Measurements from ENCODE around the gene MGST3. TPM values are rescaled to one million over a fixed set of nuclear protein-coding genes. Genes with fewer than 3 reads are reported as not detected.

Gene MGST3
- total and polyA plus RNA-seq, 2 donors (not counting 1 experiment from before 2014, with no cell fraction given) = 35.6 to 41.7 TPM

DNA sequence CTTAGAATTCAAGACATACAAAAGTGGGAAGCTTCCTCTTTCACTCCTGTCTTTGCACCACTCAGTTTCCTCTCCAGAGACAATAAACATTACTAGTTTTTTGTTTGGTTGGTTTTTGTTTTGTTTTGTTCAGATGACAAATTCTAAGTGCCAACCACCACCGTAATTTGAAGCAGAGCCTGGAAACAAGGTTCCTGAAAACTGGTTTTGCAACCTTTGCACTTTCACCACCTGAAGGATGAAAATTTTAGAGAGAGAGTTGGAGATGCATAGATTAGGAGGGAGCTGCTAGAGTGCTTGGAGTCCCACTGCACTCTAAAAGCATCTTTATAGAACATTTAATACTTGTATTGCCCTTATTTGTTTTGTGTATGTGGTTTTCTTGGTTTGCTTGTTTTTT is 20.2 kb upstream of the MGST3 start:
- ChIA-PET POLR2A (no interaction called here), CTCF (interaction anchor here (1.3 kb wide), 1 partner anchor 11 kb away, joined by 3 read pairs; no protein-coding TSS in a partner anchor)
- peaks cover 5% of the 10 kb centered on the region for H3K4me1 Mint-ChIP-seq
- Histone ChIP-seq H3K27ac (ENCODE audit: low read length in 2 of 2) (no peak overlapping the region), H4K20me1 (ENCODE audit: control insufficient read depth, insufficient read depth, low read length, poor library complexity, severe bottlenecking) (no peaks in the 10 kb centered on the region), H3K79me2 (ENCODE audit: control insufficient read depth, insufficient read depth, low read length) (no peaks in the 10 kb centered on the region), H3K9ac (ENCODE audit: low read length) (no peak overlapping the region), H3K36me3 (replicated peaks in 1 of 2; ENCODE audit: control extremely low read depth in 1 of 2, control insufficient read depth in 1 of 2, extremely low read depth in 1 of 2, insufficient read depth in 2 of 2, low read length in 1 of 2) (no peaks in the 10 kb centered on the region), H3K9me3 (ENCODE audit: control extremely low read depth in 1 of 3, control insufficient read depth in 2 of 3, insufficient read depth in 1 of 3, low read length in 2 of 3) (peaks cover 0 to 4% (median 3%) of the 10 kb centered on the region in 3 donors), H3K4me1 (ENCODE audit: control insufficient read depth in 2 of 2, insufficient read depth in 2 of 2, low read length in 2 of 2) (no peaks in the 10 kb centered on the region), H2AFZ (ENCODE audit: insufficient read depth, low read depth, low read length, poor library complexity, severe bottlenecking) (no peak overlapping the region), H3K4me3 (ENCODE audit: control extremely low read depth in 1 of 5, extremely low read depth in 1 of 5, insufficient read depth in 1 of 5, low read depth in 2 of 5, low read length in 4 of 5) (no peak overlapping the region), H3K4me2 (replicated peaks; ENCODE audit: low read depth, low read length, poor library complexity, severe bottlenecking) (no peak overlapping the region), H3K27me3 (replicated peaks in 1 of 4; ENCODE audit: control extremely low read depth in 1 of 4, control insufficient read depth in 3 of 4, insufficient read depth in 4 of 4, low read length in 3 of 4) (peaks cover 0 to 4% (median 2%) of the 10 kb centered on the region in 4 experiments)
- no peak overlapping the region for H3K27ac Mint-ChIP-seq
- H3K4me3 Mint-ChIP-seq = no peak overlapping the region
- H3K9me3 Mint-ChIP-seq (ENCODE audit: insufficient read depth) = peaks cover 4% of the 10 kb centered on the region
- no peak for DNase-seq
- intact Hi-C loops (cut with micrococcal nuclease) = no loop called here
- ATAC-seq (ENCODE audit: low read depth) = no peak
- H3K27me3 Mint-ChIP-seq = peaks cover 30% of the 10 kb centered on the region
- no CpG with 5 or more reads among the region's 1 CpG for WGBS (ENCODE audit: insufficient coverage)
- no peak for TF ChIP-seq EZH2 (IDR thresholded peaks at IDR 0.05; ENCODE audit: borderline replicate concordance, insufficient read depth, low read depth, low read length, poor library complexity, severe bottlenecking)
- TF ChIP-seq, protein P1, sequence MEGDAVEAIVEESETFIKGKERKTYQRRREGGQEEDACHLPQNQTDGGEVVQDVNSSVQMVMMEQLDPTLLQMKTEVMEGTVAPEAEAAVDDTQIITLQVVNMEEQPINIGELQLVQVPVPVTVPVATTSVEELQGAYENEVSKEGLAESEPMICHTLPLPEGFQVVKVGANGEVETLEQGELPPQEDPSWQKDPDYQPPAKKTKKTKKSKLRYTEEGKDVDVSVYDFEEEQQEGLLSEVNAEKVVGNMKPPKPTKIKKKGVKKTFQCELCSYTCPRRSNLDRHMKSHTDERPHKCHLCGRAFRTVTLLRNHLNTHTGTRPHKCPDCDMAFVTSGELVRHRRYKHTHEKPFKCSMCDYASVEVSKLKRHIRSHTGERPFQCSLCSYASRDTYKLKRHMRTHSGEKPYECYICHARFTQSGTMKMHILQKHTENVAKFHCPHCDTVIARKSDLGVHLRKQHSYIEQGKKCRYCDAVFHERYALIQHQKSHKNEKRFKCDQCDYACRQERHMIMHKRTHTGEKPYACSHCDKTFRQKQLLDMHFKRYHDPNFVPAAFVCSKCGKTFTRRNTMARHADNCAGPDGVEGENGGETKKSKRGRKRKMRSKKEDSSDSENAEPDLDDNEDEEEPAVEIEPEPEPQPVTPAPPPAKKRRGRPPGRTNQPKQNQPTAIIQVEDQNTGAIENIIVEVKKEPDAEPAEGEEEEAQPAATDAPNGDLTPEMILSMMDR (IDR thresholded peaks at IDR 0.05) = no peak

DNA sequence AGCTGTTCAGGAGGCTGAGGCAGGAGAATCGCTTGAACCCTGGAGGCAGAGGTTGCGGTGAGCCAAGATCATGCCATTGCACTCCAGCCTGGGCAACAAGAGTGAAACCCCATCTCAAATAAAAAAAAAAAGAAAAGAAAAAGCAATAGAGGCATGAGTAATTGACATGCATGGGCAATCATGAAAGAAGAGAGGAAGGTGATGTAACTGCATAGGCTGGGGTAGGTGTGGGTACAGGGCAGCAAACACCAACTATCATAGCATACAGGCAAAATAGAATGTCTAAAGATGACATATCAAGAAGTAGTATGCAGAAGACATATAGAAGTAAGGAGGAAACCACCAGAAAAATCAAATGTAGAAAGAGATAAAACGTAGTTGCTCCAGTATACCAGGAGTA is 19.0 kb upstream of the MGST3 start:
- H3K79me2 ChIP-seq (ENCODE audit: control insufficient read depth, insufficient read depth, low read length) = no peaks in the 10 kb centered on the region
- peaks cover 4% of the 10 kb centered on the region for H3K9me3 Mint-ChIP-seq (ENCODE audit: insufficient read depth)
- H3K27me3 Mint-ChIP-seq = peaks cover 38% of the 10 kb centered on the region
- no peaks in the 10 kb centered on the region for H3K36me3 ChIP-seq (replicated peaks in 1 of 2; ENCODE audit: control extremely low read depth in 1 of 2, control insufficient read depth in 1 of 2, extremely low read depth in 1 of 2, insufficient read depth in 2 of 2, low read length in 1 of 2)
- ATAC-seq (ENCODE audit: low read depth) (peak; percentile 31), DNase-seq (no peak)
- no peak overlapping the region for H3K27ac ChIP-seq (ENCODE audit: low read length in 2 of 2)
- H3K9me3 ChIP-seq (ENCODE audit: control extremely low read depth in 1 of 3, control insufficient read depth in 2 of 3, insufficient read depth in 1 of 3, low read length in 2 of 3) = peaks cover 0 to 4% (median 3%) of the 10 kb centered on the region in 3 donors
- H3K4me1 ChIP-seq (ENCODE audit: control insufficient read depth in 2 of 2, insufficient read depth in 2 of 2, low read length in 2 of 2) = no peaks in the 10 kb centered on the region
- CTCF ChIA-PET = no interaction called here
- no peak for TF ChIP-seq EZH2 (IDR thresholded peaks at IDR 0.05; ENCODE audit: borderline replicate concordance, insufficient read depth, low read depth, low read length, poor library complexity, severe bottlenecking)
- TF ChIP-seq, protein P1 (IDR thresholded peaks at IDR 0.05) = no peak
- H3K4me3 ChIP-seq (ENCODE audit: control extremely low read depth in 1 of 5, extremely low read depth in 1 of 5, insufficient read depth in 1 of 5, low read depth in 2 of 5, low read length in 4 of 5) = no peak overlapping the region
- POLR2A ChIA-PET = no interaction called here
- H3K4me2 ChIP-seq (replicated peaks; ENCODE audit: low read depth, low read length, poor library complexity, severe bottlenecking) = no peak overlapping the region
- no peak overlapping the region for H3K27ac Mint-ChIP-seq
- peaks cover 0 to 4% (median 2%) of the 10 kb centered on the region in 4 experiments for H3K27me3 ChIP-seq (replicated peaks in 1 of 4; ENCODE audit: control extremely low read depth in 1 of 4, control insufficient read depth in 3 of 4, insufficient read depth in 4 of 4, low read length in 3 of 4)
- no peak overlapping the region for H2AFZ ChIP-seq (ENCODE audit: insufficient read depth, low read depth, low read length, poor library complexity, severe bottlenecking)
- H3K4me3 Mint-ChIP-seq = no peak overlapping the region
- no peaks in the 10 kb centered on the region for H4K20me1 ChIP-seq (ENCODE audit: control insufficient read depth, insufficient read depth, low read length, poor library complexity, severe bottlenecking)
- no peak overlapping the region for H3K9ac ChIP-seq (ENCODE audit: low read length)
- H3K4me1 Mint-ChIP-seq = peaks cover 5% of the 10 kb centered on the region
- WGBS (ENCODE audit: insufficient coverage) = no CpG with 5 or more reads among the region's 3 CpGs
- intact Hi-C loops (cut with micrococcal nuclease) = no loop called here

Data from B cell (primary cell).